Activated effector memory CD4-positive, alpha-beta T cell treated with anti-CD3 and anti-CD28 coated beads, Interleukin-2, amount 50 U/mL, for 16 hours (primary cell): ENCODE measurements around the gene CDK3.
"Not testable (repeated sequence)": the region's sequence is repeated elsewhere in the genome, so short reads cannot be mapped to it uniquely, and the experiment has no call there.

ENCODE experiments used
- DNase-seq: peaks from one replicate; pipeline ENCODE4 v3.0.0-alpha.2; 2020

CDK3 gene

DNA sequence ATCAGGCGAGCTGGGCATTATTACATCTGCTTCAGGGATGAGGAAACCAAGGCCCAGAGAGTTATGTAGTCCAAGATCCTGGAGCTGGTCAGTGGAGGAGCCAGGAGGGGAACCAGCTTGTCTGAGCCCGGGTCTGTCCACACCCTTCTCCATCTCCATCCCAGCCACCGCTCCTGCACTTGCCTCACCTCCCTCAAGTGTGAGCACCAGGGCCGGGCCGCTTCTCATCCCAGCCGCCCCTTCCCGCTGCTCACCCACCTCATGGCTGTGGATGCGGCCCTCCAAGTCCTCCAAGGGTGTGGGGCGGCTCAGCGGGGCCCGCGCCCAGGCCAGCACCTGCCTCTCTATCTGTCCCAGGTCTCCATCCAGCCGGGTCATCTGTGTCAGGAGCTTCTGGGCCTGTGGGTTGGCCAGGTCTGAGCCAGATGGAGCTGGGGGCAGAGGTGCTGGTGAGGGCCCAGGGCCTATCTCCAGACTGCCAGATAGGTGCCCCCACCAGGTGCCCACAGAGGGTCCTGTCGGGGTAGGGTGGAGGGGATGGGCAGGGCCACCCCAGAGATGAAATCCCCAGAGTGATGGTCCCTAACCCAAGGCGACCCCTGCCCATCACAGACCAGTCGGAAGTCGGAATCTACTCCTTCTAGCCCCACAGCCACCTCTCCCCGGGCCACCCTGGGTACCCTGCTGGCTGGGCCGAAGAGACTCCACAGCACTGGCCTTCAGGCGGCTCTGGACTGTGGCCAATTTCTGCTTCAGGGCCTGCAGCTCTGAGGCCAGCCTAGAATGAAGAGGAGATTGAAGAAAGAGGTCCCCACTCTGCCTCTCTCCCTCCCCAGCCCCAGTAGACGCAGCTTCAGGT lies 17.1 kb downstream of the CDK3 start:
- DNase-seq, result no peak

DNA sequence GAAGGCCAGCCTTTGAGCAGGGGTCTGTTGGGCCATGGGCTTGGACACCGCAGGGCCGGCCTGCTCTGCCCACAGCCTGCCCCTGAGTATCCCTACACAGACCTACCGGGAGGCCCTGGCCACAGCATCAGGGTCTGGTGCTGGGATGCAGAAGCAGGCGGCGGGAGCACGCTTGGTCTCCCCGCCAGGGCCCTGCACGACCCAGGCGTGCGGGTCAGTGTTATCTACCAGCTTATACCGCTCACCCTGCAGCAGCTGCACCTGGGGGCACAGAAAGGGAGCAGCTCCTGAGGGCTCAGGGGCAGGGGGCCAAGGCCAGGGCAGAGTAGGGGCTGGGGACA lies 17.7 kb downstream of the CDK3 start:
- no peak for DNase-seq

DNA sequence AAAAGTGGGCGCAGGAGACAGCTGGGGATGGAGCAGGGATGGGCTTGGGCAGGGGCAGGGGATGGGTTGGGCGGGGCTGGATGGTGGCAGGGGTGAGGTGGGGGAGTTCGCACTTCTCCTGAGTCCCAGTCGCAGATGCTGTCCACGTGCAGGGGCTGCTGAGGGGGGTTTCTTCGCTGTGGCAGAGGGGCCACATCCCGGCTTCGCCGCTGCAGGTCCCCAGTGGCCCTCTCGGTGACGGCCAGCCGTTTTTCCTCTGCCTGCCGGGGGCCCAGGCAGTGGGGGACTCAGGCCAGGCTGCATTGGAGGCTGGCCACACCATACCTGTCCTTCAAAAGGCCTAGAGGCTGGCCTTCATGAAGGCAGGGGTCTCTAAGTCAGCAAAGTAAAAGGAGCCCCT lies 18.1 kb downstream of the CDK3 start:
- DNase-seq, result no peak

DNA sequence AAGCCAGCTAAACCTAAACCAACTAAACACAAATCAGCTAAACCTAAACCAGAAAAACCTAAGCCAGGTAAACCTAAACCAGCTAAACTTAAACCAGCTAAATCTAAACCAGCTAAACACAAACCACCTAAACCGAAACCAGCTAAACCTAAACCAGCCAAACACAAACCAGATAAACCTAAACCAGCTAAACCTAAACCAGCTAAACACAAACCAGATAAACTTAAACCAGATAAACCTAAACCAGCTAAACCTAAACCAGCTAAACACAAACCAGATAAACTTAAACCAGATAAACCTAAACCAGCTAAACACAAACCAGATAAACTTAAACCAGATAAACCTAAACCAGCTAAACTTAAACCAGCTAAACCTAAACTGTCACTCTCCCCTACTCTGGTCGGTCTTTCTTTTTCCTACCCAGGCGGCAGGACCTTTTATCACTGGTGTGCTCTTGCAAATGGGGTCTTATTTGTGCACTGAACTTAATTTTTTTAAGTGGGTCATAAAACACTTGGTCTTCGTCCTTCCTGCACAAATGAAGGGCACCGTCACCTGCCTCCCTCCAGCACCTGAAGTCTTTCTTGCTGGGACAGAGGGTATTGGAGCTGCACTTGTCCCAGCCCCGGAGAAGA lies 19.3 kb downstream of the CDK3 start:
- DNase-seq, result no peak

DNA sequence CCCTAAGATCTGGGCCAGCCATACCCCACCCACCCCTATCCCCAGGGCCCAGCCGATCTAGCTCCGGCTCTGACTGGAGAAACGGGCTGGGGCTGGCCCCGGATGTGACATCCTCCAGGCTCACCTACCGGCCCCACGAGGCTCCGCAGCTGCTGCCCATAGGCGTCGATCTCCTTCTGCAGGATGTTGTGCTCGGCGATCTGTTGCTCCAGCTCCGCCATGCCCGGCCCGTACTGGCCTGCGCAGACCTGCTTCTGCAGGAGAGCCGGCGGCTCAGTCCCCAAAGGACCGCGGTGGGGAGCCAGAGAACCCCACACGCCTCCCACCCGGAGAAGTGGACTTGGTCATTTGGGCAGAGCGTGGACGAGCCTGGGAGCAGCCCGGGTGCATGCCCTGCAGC lies 21.6 kb downstream of the CDK3 start:
- DNase-seq, result no peak

- no peak for DNase-seq
Observed at GRCh38 chr17:76022973-76023899, 22.6 kb downstream of the CDK3 start.

DNA sequence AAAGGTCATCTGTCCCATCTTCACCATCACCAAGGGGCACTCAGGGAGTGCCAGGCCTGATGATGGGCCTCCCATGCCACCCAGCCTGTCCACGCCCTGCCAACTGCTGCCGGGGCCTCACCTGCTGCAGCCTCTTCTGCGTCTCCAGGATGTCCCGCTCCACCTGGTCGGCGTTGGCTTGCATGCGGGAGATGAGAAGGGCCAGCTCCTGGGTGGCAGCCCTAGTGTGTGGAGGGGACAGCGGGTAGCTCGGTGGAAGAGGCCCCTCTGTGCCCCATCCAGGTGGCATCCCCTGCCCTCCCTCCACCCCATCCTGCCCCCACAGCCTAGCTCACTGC lies 23.2 kb downstream of the CDK3 start:
- no peak for DNase-seq

- no peak for DNase-seq
Observed at GRCh38 chr17:76024353-76024752, 23.7 kb downstream of the CDK3 start.

DNA sequence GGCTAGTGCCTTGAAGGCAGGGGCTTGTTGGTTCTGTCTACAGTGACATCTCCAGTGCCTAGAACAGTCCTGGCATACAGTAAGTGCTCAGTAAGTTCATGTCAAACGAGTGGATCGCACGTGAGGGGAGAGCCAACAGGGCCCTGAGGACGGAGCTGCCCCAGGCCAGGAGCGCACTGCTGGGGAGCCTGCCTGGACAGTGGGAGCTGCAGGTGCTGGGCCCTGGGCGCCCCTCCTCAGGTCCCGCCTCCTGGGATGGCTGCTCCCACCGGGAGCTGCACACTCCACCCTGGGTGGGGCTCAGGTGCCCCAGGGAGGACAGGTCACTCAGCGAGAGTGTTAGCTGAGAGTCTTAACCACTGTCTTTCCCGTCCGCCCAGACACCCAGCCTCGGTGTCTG lies 24.6 kb downstream of the CDK3 start:
- DNase-seq, result no peak

- DNase-seq, result no peak
Observed at GRCh38 chr17:76026714-76027158, 26.1 kb downstream of the CDK3 start.

- DNase-seq, result no peak
Observed at GRCh38 chr17:76027159-76027839, 26.6 kb downstream of the CDK3 start, which contains the start of gene EVPL. TSS of gene EVPL (minus strand) at chr17:76027306. CDS start at chr17:76027198, 108 bp downstream.

GRCh38 chr17:76032073-76032779 lies 31.6 kb downstream of the CDK3 start:
- DNase-seq, result no peak

GRCh38 chr17:76032780-76033108 lies 32.1 kb downstream of the CDK3 start:
- no peak for DNase-seq

- no peak for DNase-seq
Observed at GRCh38 chr17:76033139-76033538, 32.5 kb downstream of the CDK3 start.

DNA sequence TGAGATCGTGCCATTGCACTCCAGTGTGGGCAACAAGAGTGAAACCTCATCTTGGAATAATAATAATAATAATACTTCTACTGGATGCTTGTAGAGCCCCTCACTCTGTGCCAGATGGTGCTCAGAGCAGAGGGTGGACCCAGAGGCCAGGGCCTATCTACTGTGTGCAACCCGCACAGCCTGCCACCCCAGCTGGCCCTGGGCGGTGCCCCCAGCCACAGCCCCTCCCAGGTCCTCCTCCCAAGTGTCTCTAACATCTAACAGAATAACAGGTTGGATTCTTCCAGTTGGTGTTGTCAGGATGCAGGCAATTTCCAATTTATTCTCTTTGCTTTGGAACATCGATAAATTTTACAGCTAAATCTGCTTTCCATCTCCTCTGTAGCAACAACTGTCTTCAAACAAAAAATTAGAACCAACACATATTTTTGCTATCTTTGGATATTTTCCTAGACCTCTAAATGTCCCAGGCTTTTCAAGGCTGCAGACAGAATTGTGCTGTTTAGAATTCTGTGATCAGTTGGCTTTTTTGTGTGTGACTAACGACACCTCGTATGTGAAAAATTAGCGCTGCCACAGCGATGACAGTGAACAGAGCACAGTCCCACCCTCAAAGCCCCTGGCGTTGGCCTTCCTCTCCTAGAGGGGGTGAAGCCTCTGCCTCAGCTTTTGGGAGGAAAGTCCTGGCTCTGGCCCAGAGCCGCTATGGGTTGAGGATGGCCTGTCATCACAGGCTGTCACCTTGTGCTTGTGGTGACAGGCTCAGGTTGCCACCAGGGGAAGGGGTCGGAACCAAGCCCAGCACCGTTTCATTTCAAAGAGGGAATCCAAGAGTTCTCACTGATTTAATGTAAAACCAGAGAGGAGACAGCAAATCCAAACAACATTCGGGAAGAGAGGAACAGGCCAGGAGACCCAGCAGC lies 34.0 kb downstream of the CDK3 start:
- DNase-seq, result no peak

- no peak for DNase-seq
Observed at GRCh38 chr17:76036497-76037261, 36.0 kb downstream of the CDK3 start.

- no peak for DNase-seq
Observed at GRCh38 chr17:76038050-76038449, 37.4 kb downstream of the CDK3 start.

DNA sequence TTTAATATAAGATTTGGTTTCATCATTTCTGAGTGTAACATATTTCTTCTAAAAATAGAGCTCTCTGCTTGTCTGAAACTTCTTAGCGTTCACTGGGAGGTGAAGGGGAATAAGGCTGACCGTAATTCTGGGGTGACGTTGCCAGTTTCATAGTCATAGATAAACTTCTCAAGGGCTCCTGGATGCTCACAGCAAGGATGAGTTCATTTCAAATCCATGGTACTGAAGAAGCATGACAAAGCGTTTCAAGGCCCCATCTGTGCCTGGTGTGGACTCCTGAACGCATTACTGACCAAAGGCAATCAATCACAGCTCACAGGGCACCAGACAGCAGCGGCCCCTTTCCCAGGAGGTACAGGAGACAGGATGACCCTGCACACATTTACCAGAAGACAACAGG lies 38.5 kb downstream of the CDK3 start:
- DNase-seq, result no peak

DNA sequence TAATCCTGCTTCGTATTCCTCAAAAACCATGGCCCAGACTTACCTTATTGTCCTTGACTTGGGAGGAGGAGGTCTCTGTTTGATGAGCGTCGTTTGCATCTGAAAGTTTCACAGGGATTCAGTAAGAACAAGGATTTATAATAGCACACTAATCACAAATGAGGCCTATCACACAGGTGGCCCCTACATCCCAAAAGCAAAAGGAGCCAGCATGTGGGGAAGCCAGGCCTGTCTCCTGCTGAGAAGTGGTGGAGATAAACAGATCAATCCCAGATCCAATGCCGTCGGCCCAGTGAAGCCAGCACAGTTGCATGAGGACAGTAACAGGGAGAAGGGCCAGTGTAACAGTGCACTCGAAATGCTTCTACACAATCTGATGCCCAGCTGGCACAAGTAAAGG lies 39.7 kb downstream of the CDK3 start:
- DNase-seq, result no peak

DNA sequence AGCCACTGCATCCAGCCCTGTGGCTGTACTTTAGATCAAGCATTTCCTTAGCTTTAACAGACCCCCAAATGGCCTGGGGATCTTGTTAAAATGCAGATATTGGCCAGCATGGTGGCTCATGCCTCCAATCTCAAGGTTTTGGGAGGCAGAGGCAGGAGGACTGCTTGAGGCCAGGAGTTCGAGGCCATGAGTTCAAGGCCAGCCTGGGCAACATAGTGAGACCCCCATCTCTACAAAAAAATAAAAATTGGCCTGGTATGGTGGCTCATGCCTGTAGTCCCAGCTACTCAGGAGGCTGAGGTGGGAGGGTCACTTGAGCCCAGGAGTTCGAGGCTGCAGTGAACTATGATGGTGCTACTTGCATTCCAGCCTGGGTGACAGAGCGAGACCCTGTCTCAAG lies 42.2 kb downstream of the CDK3 start:
- not testable (repeated sequence) for DNase-seq
